H1 (cell line): ENCODE measurements around the gene TSC2. TPM values are rescaled to one million over a fixed set of nuclear protein-coding genes. Genes with fewer than 3 reads are reported as not detected.

Source experiments
- ASH2L ChIP-seq: fragments of 200-600, 300-600 bp; sonication (generic); IDR thresholded peaks from one replicate; pipeline ENCODE4 v1.7.1; 2017; ENCODE audit warnings: low read length
- CREB1 ChIP-seq: IDR thresholded peaks from 2 replicates; pipeline ENCODE4 v1.6.1; 2012; ENCODE audit warnings: inconsistent platforms
- E2F6 ChIP-seq: IDR thresholded peaks from 2 replicates; pipeline ENCODE4 v1.6.1; 2012; ENCODE audit warnings: inconsistent platforms
- KDM4A ChIP-seq: IDR thresholded peaks from one replicate; pipeline ENCODE4 v1.7.1; 2012; ENCODE audit warnings: low read depth, mild to moderate bottlenecking, moderate library complexity, low read length, inconsistent platforms; ENCODE audit not compliant: severe bottlenecking
- POLR2A ChIP-seq, 2 experiments: IDR thresholded peaks; 1 replicate in 1 of 2; 2 replicates in 1 of 2; pipeline ENCODE4 v1.6.1; 2011; ENCODE audit warnings: low read depth in 2 of 2, low read length in 2 of 2, mild to moderate bottlenecking in 2 of 2; ENCODE audit errors: control extremely low read depth in 1 of 2
- RNF2 ChIP-seq: fragments of 200-900, 300-1000 bp; sonication (generic); IDR thresholded peaks from 2 replicates; pipeline ENCODE4 v1.7.1; 2016; ENCODE audit warnings: borderline replicate concordance, low read depth, mild to moderate bottlenecking, antibody characterized with exemption, low read length; ENCODE audit not compliant: poor library complexity, severe bottlenecking; ENCODE audit errors: missing control alignments
- SIX5 ChIP-seq: IDR thresholded peaks from 2 replicates; pipeline ENCODE4 v1.6.1; 2011; ENCODE audit warnings: mild to moderate bottlenecking, low read depth, low read length
- SP1 ChIP-seq: IDR thresholded peaks from 2 replicates; pipeline ENCODE4 v1.6.1; 2011; ENCODE audit warnings: low read depth, low read length
- SUZ12 ChIP-seq: fragments of 200-600 bp; sonication (generic); IDR thresholded peaks from 2 replicates; pipeline ENCODE4 v1.6.1; 2012; ENCODE audit warnings: mild to moderate bottlenecking, inconsistent platforms, low read length, moderate library complexity, mixed read lengths
- TAF7 ChIP-seq: optimal IDR thresholded peaks from 2 replicates; pipeline ENCODE3; 2011; ENCODE audit warnings: low read depth, mild to moderate bottlenecking, inconsistent platforms, low read length, moderate library complexity, borderline replicate concordance
- USF2 ChIP-seq: IDR thresholded peaks from 2 replicates; pipeline ENCODE4 v1.6.1; 2011; ENCODE audit warnings: low read length, improper control_type of control experiment
- polyA plus RNA-seq, 7 experiments: library from polyadenylated mRNA; depleted of rRNA in 3 of 7; stranded (reverse) in 5 of 7; unstranded in 2 of 7; fragments of >200 nt in 5 of 7; fragments of 200-250 nt in 2 of 7; gene quantifications; 1 replicate in 5 of 7; 2 replicates in 1 of 7; 4 replicates in 1 of 7; pipeline versions ENCODE4 v1.2.1 to v1.2.3, GENCODE V29; 2011 to 2013; ENCODE audit warnings: missing spikeins in 2 of 7, mixed read lengths in 2 of 7
- total RNA-seq: library from RNA; stranded (reverse); fragmentation: NEBNext Ultra II Directional; extraction: Animal tissue kit (Norgen Biotek cat#: 25700); gene quantifications from 2 replicates; pipeline ENCODE4 v1.2.1, GENCODE V29; 2021
- TF ChIP-seq, protein P1 (sequence below): IDR thresholded peaks from 2 replicates; pipeline ENCODE4 v1.6.1; 2012; ENCODE audit warnings: inconsistent platforms
- TF ChIP-seq, protein P2 (sequence below), 3 experiments: IDR thresholded peaks; 1 replicate in 2 of 3; 2 replicates in 1 of 3; pipeline versions ENCODE4 v1.5.1 to v1.6.1; 2011; ENCODE audit warnings: low read length in 3 of 3, mild to moderate bottlenecking in 3 of 3, inconsistent platforms in 2 of 3, low read depth in 1 of 3, moderate library complexity in 1 of 3; ENCODE audit not compliant: insufficient read depth in 1 of 3; ENCODE audit errors: control extremely low read depth in 1 of 3

The TSC2 gene
- total and polyA plus RNA-seq, 2 of the 8 experiments (the other 6 are each of a cell fraction or from before 2014, with no cell fraction given): 65.9 to 96.6 TPM

DNA sequence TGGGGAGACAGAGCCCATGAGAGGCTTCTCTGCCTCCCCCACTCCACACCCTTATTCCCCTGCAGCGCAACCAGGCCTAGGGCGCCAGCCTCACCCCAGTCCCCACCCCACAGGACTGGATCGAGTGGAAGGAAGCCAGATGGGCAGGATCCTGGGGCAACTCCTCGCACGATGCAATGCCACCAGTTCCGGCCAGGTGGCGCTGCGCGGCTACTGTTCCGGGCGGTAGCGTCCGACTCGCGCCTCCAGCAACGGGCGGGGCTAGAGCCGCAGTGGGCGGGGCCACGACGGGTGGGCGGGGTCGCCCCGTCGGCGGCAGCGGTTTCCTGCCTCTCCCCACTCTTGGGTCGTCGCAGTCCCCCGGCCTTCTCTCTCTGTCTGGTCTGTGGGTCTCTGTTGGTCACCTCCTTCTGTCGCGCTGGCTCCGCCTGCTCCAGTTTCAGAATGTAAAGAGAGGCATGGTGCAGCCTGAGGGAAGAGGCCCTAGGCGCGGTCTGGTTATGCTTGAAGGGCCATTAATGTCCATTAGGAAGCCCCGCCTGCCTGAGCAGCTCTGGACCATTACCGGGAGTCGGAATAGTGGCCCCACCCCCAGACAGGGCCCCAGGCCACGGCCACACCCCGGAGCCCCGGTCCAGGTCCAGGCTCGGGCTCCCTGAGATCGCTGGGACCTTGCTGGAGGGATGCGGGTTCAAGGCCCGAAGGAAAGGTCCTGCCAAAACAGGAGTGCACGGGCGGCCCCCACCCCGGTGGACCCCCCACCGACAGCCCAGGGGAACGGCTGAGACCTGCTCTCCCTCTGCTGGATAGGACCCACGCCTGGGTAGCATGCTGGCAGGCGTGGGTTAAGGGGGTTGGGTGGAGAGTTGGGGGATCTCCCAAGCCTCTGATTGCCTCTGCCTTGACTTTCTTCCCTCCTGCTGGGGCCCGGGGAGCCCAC is 24.4 kb upstream of the TSC2 start (continued):
- TF ChIP-seq SP1: peak; percentile 72; the same call in 1 of the 2 replicates
- TF ChIP-seq SIX5: no peak
- TF ChIP-seq SUZ12: no peak
- peak; percentile 72 for TF ChIP-seq CREB1
- TF ChIP-seq RNF2: no peak
- peak; percentile 66 for TF ChIP-seq ASH2L
- TF ChIP-seq E2F6: no peak
- no peak for TF ChIP-seq POLR2A (IDR thresholded peaks at IDR 0.05; ENCODE audit: control extremely low read depth in 1 of 2, low read depth in 2 of 2, low read length in 2 of 2)
- TF ChIP-seq KDM4A: peak; percentile 56
- no peak for TF ChIP-seq USF2
- TF ChIP-seq, protein P1, sequence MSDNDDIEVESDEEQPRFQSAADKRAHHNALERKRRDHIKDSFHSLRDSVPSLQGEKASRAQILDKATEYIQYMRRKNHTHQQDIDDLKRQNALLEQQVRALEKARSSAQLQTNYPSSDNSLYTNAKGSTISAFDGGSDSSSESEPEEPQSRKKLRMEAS: peak; percentile 67
- TF ChIP-seq, protein P2, sequence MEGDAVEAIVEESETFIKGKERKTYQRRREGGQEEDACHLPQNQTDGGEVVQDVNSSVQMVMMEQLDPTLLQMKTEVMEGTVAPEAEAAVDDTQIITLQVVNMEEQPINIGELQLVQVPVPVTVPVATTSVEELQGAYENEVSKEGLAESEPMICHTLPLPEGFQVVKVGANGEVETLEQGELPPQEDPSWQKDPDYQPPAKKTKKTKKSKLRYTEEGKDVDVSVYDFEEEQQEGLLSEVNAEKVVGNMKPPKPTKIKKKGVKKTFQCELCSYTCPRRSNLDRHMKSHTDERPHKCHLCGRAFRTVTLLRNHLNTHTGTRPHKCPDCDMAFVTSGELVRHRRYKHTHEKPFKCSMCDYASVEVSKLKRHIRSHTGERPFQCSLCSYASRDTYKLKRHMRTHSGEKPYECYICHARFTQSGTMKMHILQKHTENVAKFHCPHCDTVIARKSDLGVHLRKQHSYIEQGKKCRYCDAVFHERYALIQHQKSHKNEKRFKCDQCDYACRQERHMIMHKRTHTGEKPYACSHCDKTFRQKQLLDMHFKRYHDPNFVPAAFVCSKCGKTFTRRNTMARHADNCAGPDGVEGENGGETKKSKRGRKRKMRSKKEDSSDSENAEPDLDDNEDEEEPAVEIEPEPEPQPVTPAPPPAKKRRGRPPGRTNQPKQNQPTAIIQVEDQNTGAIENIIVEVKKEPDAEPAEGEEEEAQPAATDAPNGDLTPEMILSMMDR (IDR thresholded peaks at IDR 0.05; ENCODE audit: control extremely low read depth in 1 of 3, insufficient read depth in 1 of 3, low read depth in 1 of 3, low read length in 3 of 3): peak in 2 of 3 experiments; percentile 92 to 99; a peak in 3 of 4 replicates
- TF ChIP-seq TAF7: no peak
